Sigmoid colon (tissue), 7 donors: ENCODE measurements around the gene PTGDR2. TPM values are rescaled to one million over a fixed set of nuclear protein-coding genes. Genes with fewer than 3 reads are reported as not detected.

Source experiments
- DNase-seq: peaks from one replicate; pipeline ENCODE4 v3.0.0-alpha.2; 2019
- H3K27ac ChIP-seq, 4 donors: fragments of 200-600 bp; sonication (generic); one replicate each; pipeline ENCODE4 v1.5.1; 2016 to 2019; ENCODE audit warnings: mild to moderate bottlenecking in 1 of 4
- H3K27me3 ChIP-seq, 3 donors: fragments of 200-600 bp; sonication (generic); one replicate each; pipeline ENCODE4 v1.5.1; 2019; ENCODE audit warnings: mild to moderate bottlenecking in 1 of 3
- H3K36me3 ChIP-seq, 4 donors: fragments of 200-600 bp; sonication (generic); one replicate each; pipeline ENCODE4 v1.5.1; 2016 to 2019
- H3K4me1 ChIP-seq, 4 donors: fragments of 200-600 bp; sonication (generic); one replicate each; pipeline ENCODE4 v1.5.1; 2017 to 2019
- H3K4me3 ChIP-seq, 4 donors: fragments of 200-600 bp; sonication (generic); one replicate each; pipeline ENCODE4 v1.5.1; 2017 to 2019; ENCODE audit warnings: mild to moderate bottlenecking in 2 of 4, moderate library complexity in 1 of 4
- H3K9me3 ChIP-seq, 4 donors: fragments of 200-600 bp in 3 of 4; sonication (generic) in 3 of 4; one replicate each; pipeline versions ENCODE4 v1.5.1 to v1.6.1; 2013 to 2019
- EP300 ChIP-seq, 4 donors: sonication (generic); formaldehyde crosslinking; IDR thresholded peaks; one replicate each; pipeline ENCODE4 v1.6.1; 2017; ENCODE audit warnings: antibody characterized with exemption in 4 of 4
- POLR2A ChIP-seq, 2 donors: fragments of 450-650 bp; IDR thresholded peaks; one replicate each; pipeline ENCODE4 v1.6.1; 2016; ENCODE audit warnings: antibody characterized with exemption in 2 of 2, mild to moderate bottlenecking in 2 of 2, moderate library complexity in 2 of 2
- POLR2AphosphoS5 ChIP-seq, 4 donors: sonication (generic); formaldehyde crosslinking; IDR thresholded peaks; one replicate each; pipeline ENCODE4 v1.6.1; 2017; ENCODE audit warnings: antibody characterized with exemption in 4 of 4
- WGBS, 2 donors: extraction: QIAGEN DNeasy Blood & Tissue Kit; methylation state at CpG; one replicate each; pipeline ENCODE4 v1.1.7; 2013; 5-methylcytosine and 5-hydroxymethylcytosine counted together
- intact Hi-C: fragments of 100-400 bp; cut with DNase I; formaldehyde crosslinking; loops from one replicate; pipeline ENCODE4 v1.15.1; 2023
- polyA plus RNA-seq, 3 donors: library from polyadenylated mRNA; stranded (reverse); fragments of 200-250 nt; gene quantifications; one replicate each; pipeline ENCODE4 v1.2.3, GENCODE V29; 2013
- total RNA-seq, 4 donors: library from RNA; depleted of rRNA; stranded (reverse); fragments of >200 nt; gene quantifications; one replicate each; pipeline ENCODE4 v1.1.0, GENCODE V29; 2016
- TF ChIP-seq, protein P1 (sequence below), 4 experiments: fragments of 450-650 bp in 3 of 4; fragments of 200-600 bp in 1 of 4; IDR thresholded peaks; one replicate each; pipeline ENCODE4 v1.5.1; 2016 to 2019; ENCODE audit warnings: antibody characterized with exemption in 4 of 4, mild to moderate bottlenecking in 3 of 4, moderate library complexity in 2 of 4
- donor health status: healthy with polysubstance abuse.
- donor health status: Bipolar disorder and iron deficiency.
- donor health status: healthy.

PTGDR2 gene
- total and polyA plus RNA-seq, 7 donors, result 0.27 to 2.2 (median 0.77) TPM; not detected in 1

DNA sequence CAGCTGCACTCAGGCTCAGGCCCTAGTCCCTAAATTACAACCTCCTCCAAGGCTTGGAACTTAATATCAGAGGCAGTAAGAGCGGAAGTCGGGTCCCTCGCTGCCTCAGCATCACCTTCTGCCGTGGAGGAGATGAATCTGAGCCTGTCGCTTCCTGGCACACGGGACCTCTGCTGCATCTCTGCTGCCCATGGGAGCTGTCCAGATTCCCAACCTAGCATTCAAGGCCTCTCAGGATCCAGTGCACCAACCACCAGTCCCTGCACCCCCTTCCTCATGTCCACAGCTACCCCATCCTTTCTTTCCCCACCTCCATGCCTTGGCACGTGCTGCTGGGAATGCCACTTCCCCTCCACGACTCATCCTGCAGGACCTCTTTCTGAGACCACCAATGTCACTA lies 2.5 kb upstream of the PTGDR2 start:
- no peaks in the 10 kb centered on the region for H3K4me1 ChIP-seq
- H3K36me3 ChIP-seq, result no peaks in the 10 kb centered on the region
- intact Hi-C loops, result no loop called here
- TF ChIP-seq POLR2AphosphoS5 (IDR thresholded peaks at IDR 0.05) (no peak), POLR2A (IDR thresholded peaks at IDR 0.05) (no peak), EP300 (IDR thresholded peaks at IDR 0.05) (no peak)
- TF ChIP-seq, protein P1, sequence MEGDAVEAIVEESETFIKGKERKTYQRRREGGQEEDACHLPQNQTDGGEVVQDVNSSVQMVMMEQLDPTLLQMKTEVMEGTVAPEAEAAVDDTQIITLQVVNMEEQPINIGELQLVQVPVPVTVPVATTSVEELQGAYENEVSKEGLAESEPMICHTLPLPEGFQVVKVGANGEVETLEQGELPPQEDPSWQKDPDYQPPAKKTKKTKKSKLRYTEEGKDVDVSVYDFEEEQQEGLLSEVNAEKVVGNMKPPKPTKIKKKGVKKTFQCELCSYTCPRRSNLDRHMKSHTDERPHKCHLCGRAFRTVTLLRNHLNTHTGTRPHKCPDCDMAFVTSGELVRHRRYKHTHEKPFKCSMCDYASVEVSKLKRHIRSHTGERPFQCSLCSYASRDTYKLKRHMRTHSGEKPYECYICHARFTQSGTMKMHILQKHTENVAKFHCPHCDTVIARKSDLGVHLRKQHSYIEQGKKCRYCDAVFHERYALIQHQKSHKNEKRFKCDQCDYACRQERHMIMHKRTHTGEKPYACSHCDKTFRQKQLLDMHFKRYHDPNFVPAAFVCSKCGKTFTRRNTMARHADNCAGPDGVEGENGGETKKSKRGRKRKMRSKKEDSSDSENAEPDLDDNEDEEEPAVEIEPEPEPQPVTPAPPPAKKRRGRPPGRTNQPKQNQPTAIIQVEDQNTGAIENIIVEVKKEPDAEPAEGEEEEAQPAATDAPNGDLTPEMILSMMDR (IDR thresholded peaks at IDR 0.05), result no peak
- 84 to 87% methylated on average over 8 of the region's 8 CpGs for WGBS, 2 donors
- no peak for DNase-seq
- H3K4me3 ChIP-seq, result no peak overlapping the region
- no peaks in the 10 kb centered on the region for H3K9me3 ChIP-seq
- H3K27me3 ChIP-seq, result peaks cover 0 to 1% (median 0%) of the 10 kb centered on the region in 3 donors
- H3K27ac ChIP-seq, result no peak overlapping the region

DNA sequence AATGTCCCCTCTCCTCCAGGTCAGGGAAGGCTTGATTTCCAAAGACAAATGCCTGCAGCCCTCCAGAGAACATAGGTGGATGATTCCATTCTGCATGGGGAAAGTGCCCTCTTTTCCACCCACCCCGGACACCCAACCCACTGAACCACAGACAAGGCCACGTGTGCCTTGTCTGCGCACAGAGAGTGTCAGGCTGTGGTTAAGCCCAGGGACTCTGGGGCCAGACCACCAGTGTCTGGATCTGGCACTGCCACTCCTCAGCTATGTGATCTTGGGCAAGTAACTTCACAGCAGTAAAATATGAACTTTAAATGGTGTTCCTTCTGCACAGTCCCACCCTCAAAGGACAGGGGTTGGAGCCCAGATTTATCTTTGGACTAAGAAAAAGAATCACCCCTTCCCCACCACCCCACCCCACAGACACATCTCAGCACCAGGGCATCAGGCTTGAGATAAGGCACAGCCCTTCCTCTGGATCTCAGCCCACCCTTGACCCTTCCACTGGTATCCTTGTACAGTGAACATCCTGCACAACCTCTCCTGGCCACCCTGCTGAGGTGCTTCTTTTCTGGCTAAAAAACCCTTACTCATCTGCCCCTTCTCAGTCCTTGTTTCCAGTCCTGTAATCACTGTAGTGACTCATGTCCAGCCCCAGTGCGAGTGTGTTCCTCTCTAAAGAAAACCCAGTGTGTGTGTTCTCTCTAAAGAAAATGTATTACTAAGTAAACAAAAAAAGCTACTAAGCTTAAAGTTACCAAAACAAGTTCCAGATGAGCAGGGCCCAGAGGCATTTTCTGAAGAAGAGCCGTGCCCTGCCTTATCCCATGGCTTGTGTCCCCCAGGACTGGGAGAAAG lies 1.9 kb upstream of the PTGDR2 start:
- no peak for DNase-seq
- Histone ChIP-seq H3K4me1 (no peaks in the 10 kb centered on the region), H3K27ac (no peak overlapping the region), H3K9me3 (no peaks in the 10 kb centered on the region), H3K36me3 (no peaks in the 10 kb centered on the region), H3K4me3 (no peak overlapping the region), H3K27me3 (peaks cover 0 to 8% (median 0%) of the 10 kb centered on the region in 3 donors)
- no peak for TF ChIP-seq EP300 (IDR thresholded peaks at IDR 0.05)
- TF ChIP-seq POLR2AphosphoS5 (IDR thresholded peaks at IDR 0.05), result no peak
- TF ChIP-seq, protein P1 (IDR thresholded peaks at IDR 0.05), result no peak
- TF ChIP-seq POLR2A (IDR thresholded peaks at IDR 0.05), result no peak
- intact Hi-C loops, result no loop called here
- 73 to 82% methylated on average over 5 of the region's 5 CpGs for WGBS, 2 donors

- TF ChIP-seq POLR2AphosphoS5 (IDR thresholded peaks at IDR 0.05) (no peak), POLR2A (IDR thresholded peaks at IDR 0.05) (no peak), EP300 (IDR thresholded peaks at IDR 0.05) (no peak)
- TF ChIP-seq, protein P1 (IDR thresholded peaks at IDR 0.05), result no peak
- intact Hi-C loops, result no loop called here
- peaks cover 4 to 16% (median 11%) of the 10 kb centered on the region in 4 donors for H3K36me3 ChIP-seq
- H3K9me3 ChIP-seq, result no peaks in the 10 kb centered on the region
- no peaks in the 10 kb centered on the region for H3K4me1 ChIP-seq
- peaks cover 0 to 17% (median 0%) of the 10 kb centered on the region in 3 donors for H3K27me3 ChIP-seq
- no peak overlapping the region for H3K4me3 ChIP-seq
- H3K27ac ChIP-seq, result no peak overlapping the region
- no peak for DNase-seq
- whole genome bisulfite sequencing, 2 donors, result 48 to 54% methylated on average over 8 of the region's 8 CpGs
These were observed 664 bp downstream of the PTGDR2 start for GRCh38 chr11:60854847-60855725.

DNA sequence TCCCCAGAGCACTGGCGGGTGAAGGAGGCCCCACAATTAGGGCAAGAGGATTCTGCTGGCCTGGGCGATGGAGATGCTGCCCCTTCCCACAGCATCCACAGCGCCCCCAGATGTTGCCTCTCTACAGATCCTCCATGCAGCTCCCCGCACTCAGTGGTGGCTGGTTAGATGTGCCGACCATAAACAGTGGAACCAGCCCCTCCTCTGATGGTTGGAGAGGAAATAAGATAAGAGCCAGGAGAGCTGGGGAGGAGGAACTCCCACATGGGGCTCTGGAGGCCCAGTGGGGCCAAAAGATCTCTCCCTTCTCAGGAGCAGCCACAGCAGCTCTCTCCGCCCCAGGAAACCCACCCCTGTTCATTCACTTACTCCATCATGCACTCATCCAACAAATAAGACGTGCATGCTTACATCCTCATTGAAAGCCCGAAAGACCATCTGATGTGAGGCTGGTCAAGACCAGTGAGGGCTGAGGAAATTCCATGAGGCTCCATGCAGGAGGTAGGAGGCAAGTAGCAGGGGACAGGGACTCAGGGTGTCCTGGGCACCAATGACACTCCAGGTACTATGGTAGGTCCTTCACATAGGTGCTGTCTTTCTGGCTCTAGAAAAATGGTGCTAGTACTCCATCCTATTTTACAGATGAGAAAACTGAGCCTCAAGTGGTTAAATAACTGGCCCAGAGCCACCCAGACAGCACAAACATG lies 1.5 kb downstream of the PTGDR2 start:
- Histone ChIP-seq H3K9me3 (no peaks in the 10 kb centered on the region), H3K27me3 (peaks cover 0 to 17% (median 0%) of the 10 kb centered on the region in 3 donors), H3K27ac (no peak overlapping the region), H3K36me3 (peaks cover 4 to 24% (median 19%) of the 10 kb centered on the region in 4 donors), H3K4me3 (no peak overlapping the region), H3K4me1 (no peaks in the 10 kb centered on the region)
- intact Hi-C loops, result no loop called here
- no peak for DNase-seq
- TF ChIP-seq EP300 (IDR thresholded peaks at IDR 0.05), result no peak
- no peak for TF ChIP-seq POLR2A (IDR thresholded peaks at IDR 0.05)
- no peak for TF ChIP-seq POLR2AphosphoS5 (IDR thresholded peaks at IDR 0.05)
- TF ChIP-seq, protein P1 (IDR thresholded peaks at IDR 0.05), result no peak
- 70 to 81% methylated on average over 8 of the region's 8 CpGs for WGBS, 2 donors
